Mucosa of rectum (tissue), 2 donors: ENCODE results near the gene BCAP29.

Experiments
- H3K27ac ChIP-seq, 2 donors: one replicate each; pipeline ENCODE4 v1.7.0; 2013; ENCODE audit warnings: inconsistent platforms in 2 of 2, low read depth in 2 of 2, low read length in 2 of 2
- H3K27me3 ChIP-seq, 2 donors: one replicate each; pipeline ENCODE4 v1.7.0; 2013; ENCODE audit warnings: low read length in 2 of 2; ENCODE audit not compliant: control insufficient read depth in 2 of 2, insufficient read depth in 2 of 2
- H3K36me3 ChIP-seq, 2 donors: one replicate each; pipeline ENCODE4 v1.7.0; 2013; ENCODE audit warnings: low read length in 2 of 2; ENCODE audit not compliant: control insufficient read depth in 2 of 2, insufficient read depth in 2 of 2
- H3K4me1 ChIP-seq, 2 donors: one replicate each; pipeline ENCODE4 v1.7.0; 2013; ENCODE audit warnings: low read length in 2 of 2, mild to moderate bottlenecking in 1 of 2; ENCODE audit not compliant: control insufficient read depth in 2 of 2, insufficient read depth in 2 of 2
- H3K4me3 ChIP-seq, 2 donors: one replicate each; pipeline ENCODE4 v1.7.0; 2013; ENCODE audit warnings: low read length in 2 of 2
- H3K9ac ChIP-seq, 2 donors: one replicate each; pipeline ENCODE4 v1.7.0; 2013; ENCODE audit warnings: low read length in 2 of 2, low read depth in 1 of 2, mild to moderate bottlenecking in 1 of 2
- H3K9me3 ChIP-seq, 2 donors: one replicate each; pipeline ENCODE4 v1.7.0; 2013; ENCODE audit warnings: low read length in 2 of 2; ENCODE audit not compliant: control insufficient read depth in 2 of 2
- donor health status: healthy.
- donor health status: Normal muscosa, but diverticular disease.

BCAP29 gene

GRCh38 chr7:107560898-107561516 is 19.0 kb upstream of the BCAP29 start:
- Histone ChIP-seq H3K9ac (peak overlapping the region in 1 of 2 donors; percentile 14), H3K36me3 (peaks cover 10 to 12% of the 10 kb centered on the region in 2 donors), H3K4me3 (peak overlapping the region in 1 of 2 donors; percentile 13), H3K27me3 (no peaks in the 10 kb centered on the region), H3K4me1 (peaks cover 10 to 30% of the 10 kb centered on the region in 2 donors), H3K9me3 (no peaks in the 10 kb centered on the region), H3K27ac (no peak overlapping the region)

GRCh38 chr7:107563081-107563774 is 16.8 kb upstream of the BCAP29 start:
- Histone ChIP-seq H3K27ac (peak overlapping the region; percentile 96 to 98), H3K4me3 (peak overlapping the region; percentile 94 to 99), H3K36me3 (no peaks in the 10 kb centered on the region), H3K4me1 (peaks cover 10 to 30% of the 10 kb centered on the region in 2 donors), H3K9me3 (no peaks in the 10 kb centered on the region), H3K9ac (peak overlapping the region; percentile 94), H3K27me3 (no peaks in the 10 kb centered on the region)

- H3K4me3 ChIP-seq: peak within 1 kb of the TSS; percentile 94 to 99
- H3K9me3 ChIP-seq: no peaks in the 10 kb centered on the region
- peak within 1 kb of the TSS; percentile 96 to 98 for H3K27ac ChIP-seq
- no peaks in the 10 kb centered on the region for H3K27me3 ChIP-seq
- peak within 1 kb of the TSS; percentile 94 for H3K9ac ChIP-seq
- H3K4me1 ChIP-seq: peaks cover 10 to 30% of the 10 kb centered on the region in 2 donors
- no peaks in the 10 kb centered on the region for H3K36me3 ChIP-seq
These were observed 16.1 kb upstream of the BCAP29 start, which contains the start of the genes COG5 and DUS4L for GRCh38 chr7:107563775-107564552. Gene COG5 (minus strand): TSS chr7:107563920. CDS start chr7:107563896, 24 bp downstream. Gene DUS4L (plus strand): TSS chr7:107563971. CDS start chr7:107567071, 3,100 bp downstream.

GRCh38 chr7:107564553-107565298 is 15.3 kb upstream of the BCAP29 start:
- peaks cover 10 to 30% of the 10 kb centered on the region in 2 donors for H3K4me1 ChIP-seq
- H3K9ac ChIP-seq: peak overlapping the region; percentile 94
- peak overlapping the region; percentile 96 to 98 for H3K27ac ChIP-seq
- H3K27me3 ChIP-seq: no peaks in the 10 kb centered on the region
- H3K36me3 ChIP-seq: no peaks in the 10 kb centered on the region
- no peaks in the 10 kb centered on the region for H3K9me3 ChIP-seq
- H3K4me3 ChIP-seq: peak overlapping the region; percentile 94 to 99

- no peaks in the 10 kb centered on the region for H3K27me3 ChIP-seq
- H3K27ac ChIP-seq: no peak overlapping the region
- H3K9ac ChIP-seq: no peak overlapping the region
- H3K36me3 ChIP-seq: peaks cover 2 to 3% of the 10 kb centered on the region in 2 donors
- H3K4me3 ChIP-seq: no peak overlapping the region
- no peaks in the 10 kb centered on the region for H3K4me1 ChIP-seq
- no peaks in the 10 kb centered on the region for H3K9me3 ChIP-seq
These were observed 9.7 kb upstream of the BCAP29 start for GRCh38 chr7:107570298-107570697.

GRCh38 chr7:107573537-107573936 is 6.5 kb upstream of the BCAP29 start:
- H3K27ac ChIP-seq: no peak overlapping the region
- H3K4me1 ChIP-seq: no peaks in the 10 kb centered on the region
- H3K9me3 ChIP-seq: no peaks in the 10 kb centered on the region
- no peak overlapping the region for H3K4me3 ChIP-seq
- no peaks in the 10 kb centered on the region for H3K27me3 ChIP-seq
- H3K9ac ChIP-seq: no peak overlapping the region
- peaks cover 2 to 3% of the 10 kb centered on the region in 2 donors for H3K36me3 ChIP-seq

GRCh38 chr7:107579554-107579884 is 527 bp upstream of the BCAP29 start:
- Histone ChIP-seq H3K27me3 (no peaks in the 10 kb centered on the region), H3K9ac (peak overlapping the region; percentile 88 to 95), H3K4me3 (peak overlapping the region; percentile 85 to 96), H3K4me1 (peaks cover 9 to 25% of the 10 kb centered on the region in 2 donors), H3K9me3 (no peaks in the 10 kb centered on the region), H3K36me3 (peaks cover 0 to 5% of the 10 kb centered on the region in 2 donors), H3K27ac (peak overlapping the region; percentile 89 to 94)

GRCh38 chr7:107580716-107581383 is 804 bp downstream of the BCAP29 start:
- peaks cover 11 to 29% of the 10 kb centered on the region in 2 donors for H3K4me1 ChIP-seq
- H3K36me3 ChIP-seq: peaks cover 0 to 7% of the 10 kb centered on the region in 2 donors
- H3K4me3 ChIP-seq: peak overlapping the region; percentile 85 to 96
- H3K27me3 ChIP-seq: no peaks in the 10 kb centered on the region
- peak overlapping the region; percentile 89 to 94 for H3K27ac ChIP-seq
- H3K9me3 ChIP-seq: no peaks in the 10 kb centered on the region
- H3K9ac ChIP-seq: peak overlapping the region; percentile 88 to 95

- Histone ChIP-seq H3K9me3 (no peaks in the 10 kb centered on the region), H3K4me1 (peaks cover 11 to 29% of the 10 kb centered on the region in 2 donors), H3K27ac (no peak overlapping the region), H3K4me3 (peak overlapping the region; percentile 85 to 96), H3K9ac (peak overlapping the region; percentile 88 to 95), H3K36me3 (peaks cover 6 to 10% of the 10 kb centered on the region in 2 donors), H3K27me3 (no peaks in the 10 kb centered on the region)
These were observed 1.5 kb downstream of the BCAP29 start for GRCh38 chr7:107581387-107582013.
